Coronary artery (tissue), 2 donors: ENCODE measurements around the gene IRF8.
A peak's percentile ranks its signal among the peaks of the same experiment; 100 is the strongest.
"Not testable (repeated sequence)": the region's sequence is repeated elsewhere in the genome, so short reads cannot be mapped to it uniquely, and the experiment has no call there.

Experiments used
- DNase-seq: peaks from one replicate; pipeline ENCODE4 v3.0.0-alpha.2; 2017; ENCODE audit warnings: low spot score
- H3K27ac ChIP-seq, 2 donors: fragments of 200-600 bp; sonication (generic); one replicate each; pipeline ENCODE4 v1.5.1; 2016 to 2019
- H3K4me3 ChIP-seq: fragments of 200-600 bp; sonication (generic); 2 replicates; pipeline ENCODE4 v1.5.1; 2016; ENCODE audit warnings: mild to moderate bottlenecking, moderate library complexity
- TF ChIP-seq, protein P1 (sequence below): fragments of 200-600 bp; sonication (generic); IDR thresholded peaks from one replicate; pipeline ENCODE4 v1.5.1; 2019; ENCODE audit warnings: antibody characterized with exemption

The IRF8 gene

DNA sequence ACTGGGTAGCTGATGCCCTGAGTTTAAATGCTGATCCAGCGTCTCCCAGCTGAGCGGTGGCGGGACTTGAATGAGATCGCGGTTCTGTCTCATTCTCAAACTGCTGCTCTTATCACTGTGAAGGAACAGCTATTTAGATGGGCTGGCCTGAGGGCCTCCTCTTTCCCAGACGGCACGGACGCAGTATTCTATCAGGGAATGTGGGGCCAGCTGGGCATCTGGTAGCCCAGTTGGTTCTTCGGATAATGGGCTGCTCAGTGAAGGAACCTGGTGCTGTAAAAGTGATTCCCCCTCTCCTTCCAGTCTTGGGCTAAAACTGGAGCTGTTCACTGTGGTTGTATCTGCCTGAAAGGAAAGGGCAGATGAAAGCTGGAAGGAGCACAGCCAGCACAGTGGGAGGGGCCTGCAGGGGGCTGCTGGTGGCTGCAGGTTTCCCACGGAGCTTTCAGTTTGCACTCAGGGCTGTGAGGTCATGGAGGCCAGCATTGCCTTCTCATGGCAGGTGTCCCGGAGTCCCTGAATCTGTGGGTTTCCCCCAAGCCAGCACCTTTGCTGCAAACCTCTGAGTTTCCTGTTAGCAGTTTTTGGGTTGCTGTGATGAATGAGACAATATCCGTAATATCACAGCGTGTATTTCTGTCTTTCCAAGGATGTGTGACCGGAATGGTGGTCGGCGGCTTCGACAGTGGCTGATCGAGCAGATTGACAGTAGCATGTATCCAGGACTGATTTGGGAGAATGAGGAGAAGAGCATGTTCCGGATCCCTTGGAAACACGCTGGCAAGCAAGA lies 3.6 kb downstream of the IRF8 start:
- DNase-seq: no peak
- TF ChIP-seq, protein P1, sequence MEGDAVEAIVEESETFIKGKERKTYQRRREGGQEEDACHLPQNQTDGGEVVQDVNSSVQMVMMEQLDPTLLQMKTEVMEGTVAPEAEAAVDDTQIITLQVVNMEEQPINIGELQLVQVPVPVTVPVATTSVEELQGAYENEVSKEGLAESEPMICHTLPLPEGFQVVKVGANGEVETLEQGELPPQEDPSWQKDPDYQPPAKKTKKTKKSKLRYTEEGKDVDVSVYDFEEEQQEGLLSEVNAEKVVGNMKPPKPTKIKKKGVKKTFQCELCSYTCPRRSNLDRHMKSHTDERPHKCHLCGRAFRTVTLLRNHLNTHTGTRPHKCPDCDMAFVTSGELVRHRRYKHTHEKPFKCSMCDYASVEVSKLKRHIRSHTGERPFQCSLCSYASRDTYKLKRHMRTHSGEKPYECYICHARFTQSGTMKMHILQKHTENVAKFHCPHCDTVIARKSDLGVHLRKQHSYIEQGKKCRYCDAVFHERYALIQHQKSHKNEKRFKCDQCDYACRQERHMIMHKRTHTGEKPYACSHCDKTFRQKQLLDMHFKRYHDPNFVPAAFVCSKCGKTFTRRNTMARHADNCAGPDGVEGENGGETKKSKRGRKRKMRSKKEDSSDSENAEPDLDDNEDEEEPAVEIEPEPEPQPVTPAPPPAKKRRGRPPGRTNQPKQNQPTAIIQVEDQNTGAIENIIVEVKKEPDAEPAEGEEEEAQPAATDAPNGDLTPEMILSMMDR: no peak
- Histone ChIP-seq H3K27ac (no peak overlapping the region), H3K4me3 (no peak overlapping the region)

DNA sequence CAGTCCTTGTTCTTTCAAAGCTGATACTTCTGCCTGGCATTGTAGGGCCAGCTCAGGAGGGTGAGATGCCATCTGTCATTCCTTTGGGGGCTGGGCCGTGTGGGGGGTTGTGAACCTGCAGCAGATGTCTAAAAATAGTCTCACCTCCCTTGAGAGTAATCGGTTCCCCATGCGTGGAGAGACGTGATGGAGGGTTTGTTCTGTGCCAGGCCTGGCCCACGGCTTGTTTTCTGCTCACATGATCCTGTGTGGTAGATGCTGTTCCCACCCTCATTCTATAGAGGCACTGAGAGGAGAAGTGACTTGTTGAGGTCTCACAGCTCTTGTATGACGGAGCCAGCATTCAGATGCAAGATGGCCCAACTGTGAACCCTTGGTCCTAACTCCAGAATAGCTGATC lies 4.6 kb downstream of the IRF8 start:
- H3K4me3 ChIP-seq: no peak overlapping the region
- H3K27ac ChIP-seq: no peak overlapping the region
- DNase-seq: no peak
- TF ChIP-seq, protein P1: no peak

- Histone ChIP-seq H3K27ac (peak overlapping the region in 1 of 2 donors; percentile 51), H3K4me3 (no peak overlapping the region)
- no peak for DNase-seq
- TF ChIP-seq, protein P1: no peak
Observed at GRCh38 chr16:85905110-85906095, 6.4 kb downstream of the IRF8 start.

GRCh38 chr16:85906349-85906748 lies 7.4 kb downstream of the IRF8 start:
- no peak overlapping the region for H3K27ac ChIP-seq
- TF ChIP-seq, protein P1: no peak
- DNase-seq: no peak
- H3K4me3 ChIP-seq: no peak overlapping the region

DNA sequence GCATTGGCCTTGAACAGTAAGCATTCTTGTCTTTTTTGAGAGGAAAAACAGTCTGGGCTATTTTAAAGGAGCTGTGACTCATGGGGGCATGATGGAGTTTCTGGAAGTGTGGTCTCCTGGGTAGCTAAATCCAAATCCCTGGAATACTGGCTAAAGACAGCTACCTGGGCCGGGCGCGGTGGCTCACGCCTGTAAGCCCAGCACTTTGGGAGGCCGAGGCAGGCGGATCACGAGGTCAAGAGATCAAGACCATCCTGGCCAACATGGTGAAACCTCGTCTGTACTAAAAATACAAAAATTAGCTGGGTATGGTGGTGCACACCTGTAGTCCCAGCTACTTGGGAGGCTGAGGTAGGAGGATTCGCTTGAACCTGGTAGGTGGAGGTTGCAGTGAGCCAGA lies 8.3 kb downstream of the IRF8 start:
- not testable (repeated sequence) for H3K27ac ChIP-seq, DNase-seq, H3K4me3 ChIP-seq

- Histone ChIP-seq H3K4me3 (no peak overlapping the region), H3K27ac (peak overlapping the region in 1 of 2 donors; percentile 76)
- TF ChIP-seq, protein P1: no peak
- DNase-seq: no peak
Observed at GRCh38 chr16:85908444-85908843, 9.5 kb downstream of the IRF8 start.

DNA sequence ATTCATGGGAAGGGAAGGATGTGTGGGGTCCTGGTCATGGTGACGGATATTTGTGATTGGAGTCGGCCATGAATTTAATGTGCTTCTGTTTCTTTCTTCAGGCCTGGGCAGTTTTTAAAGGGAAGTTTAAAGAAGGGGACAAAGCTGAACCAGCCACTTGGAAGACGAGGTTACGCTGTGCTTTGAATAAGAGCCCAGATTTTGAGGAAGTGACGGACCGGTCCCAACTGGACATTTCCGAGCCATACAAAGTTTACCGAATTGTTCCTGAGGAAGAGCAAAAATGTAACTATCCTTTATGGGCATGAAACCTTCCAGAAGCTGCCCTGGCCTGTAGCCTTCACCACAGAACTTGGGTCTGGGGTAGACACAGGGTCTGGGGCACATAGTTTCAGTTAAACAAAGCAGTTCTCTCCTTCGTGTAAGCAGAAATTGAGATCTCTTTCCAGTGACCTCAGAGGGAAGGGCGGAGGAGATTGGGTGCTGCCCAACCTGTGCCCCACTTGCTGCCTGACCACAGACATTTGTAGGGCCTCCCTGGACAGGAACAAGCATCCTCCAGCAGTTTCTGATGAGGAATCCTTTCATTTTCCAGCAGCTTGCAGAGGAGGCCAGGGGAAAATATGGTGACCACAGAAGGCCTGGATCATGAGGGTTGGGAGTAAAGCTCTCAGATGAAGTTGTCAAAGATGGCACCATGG lies 10.1 kb downstream of the IRF8 start:
- no peak for DNase-seq
- Histone ChIP-seq H3K27ac (peak overlapping the region in 1 of 2 donors; percentile 76), H3K4me3 (no peak overlapping the region)
- TF ChIP-seq, protein P1: no peak
